Ishikawa (cell line): ENCODE results near the gene PRSS12.
A peak's percentile ranks its signal among the peaks of the same experiment; 100 is the strongest.

Source experiments
- CEBPB ChIP-seq: IDR thresholded peaks from 2 replicates; pipeline ENCODE4 v1.6.1; 2012
- CREB1 ChIP-seq: IDR thresholded peaks from 2 replicates; pipeline ENCODE4 v1.6.1; 2012; ENCODE audit warnings: low read depth
- EGR1 ChIP-seq: IDR thresholded peaks from 2 replicates; pipeline ENCODE4 v1.6.1; 2012
- EP300 ChIP-seq: IDR thresholded peaks from 2 replicates; pipeline ENCODE4 v1.6.1; 2012; ENCODE audit warnings: borderline replicate concordance
- FOXM1 ChIP-seq: IDR thresholded peaks from 2 replicates; pipeline ENCODE4 v1.6.1; 2012; ENCODE audit warnings: low read depth, borderline replicate concordance
- MAX ChIP-seq: IDR thresholded peaks from 2 replicates; pipeline ENCODE4 v1.6.1; 2012
- NFIC ChIP-seq: IDR thresholded peaks from 2 replicates; pipeline ENCODE4 v1.6.1; 2012
- RAD21 ChIP-seq: IDR thresholded peaks from 2 replicates; pipeline ENCODE4 v1.6.1; 2012; ENCODE audit warnings: low read depth
- REST ChIP-seq: IDR thresholded peaks from 2 replicates; pipeline ENCODE4 v1.6.1; 2012; ENCODE audit warnings: low read depth, mild to moderate bottlenecking
- TAF1 ChIP-seq: IDR thresholded peaks from 2 replicates; pipeline ENCODE4 v1.6.1; 2012; ENCODE audit warnings: low read depth, mild to moderate bottlenecking
- TCF12 ChIP-seq: IDR thresholded peaks from 2 replicates; pipeline ENCODE4 v1.6.1; 2012; ENCODE audit warnings: low read depth
- TEAD4 ChIP-seq: IDR thresholded peaks from 2 replicates; pipeline ENCODE4 v1.6.1; 2012
- USF1 ChIP-seq: IDR thresholded peaks from 2 replicates; pipeline ENCODE4 v1.6.1; 2012
- YY1 ChIP-seq: IDR thresholded peaks from 2 replicates; pipeline ENCODE4 v1.6.1; 2012; ENCODE audit warnings: low read depth
- ZBTB7A ChIP-seq: IDR thresholded peaks from 2 replicates; pipeline ENCODE4 v1.6.1; 2012; ENCODE audit warnings: low read depth

Gene PRSS12

GRCh38 chr4:118271788-118272187 is 81.0 kb downstream of the PRSS12 start:
- TF ChIP-seq TCF12 (no peak), TEAD4 (no peak), USF1 (no peak), EP300 (no peak), TAF1 (no peak), CEBPB (no peak), CREB1 (no peak)

GRCh38 chr4:118270492-118270891 is 82.3 kb downstream of the PRSS12 start:
- TF ChIP-seq RAD21 = peak; percentile 65
- no peak for TF ChIP-seq FOXM1
- no peak for TF ChIP-seq CEBPB
- no peak for TF ChIP-seq NFIC

GRCh38 chr4:118268780-118269179 is 84.0 kb downstream of the PRSS12 start:
- TF ChIP-seq NFIC (no peak), USF1 (no peak), EGR1 (no peak), CREB1 (no peak), CEBPB (no peak), EP300 (no peak), FOXM1 (no peak), TEAD4 (no peak), ZBTB7A (no peak), REST (no peak), TCF12 (no peak), RAD21 (no peak), YY1 (no peak), TAF1 (no peak), MAX (no peak)

- TF ChIP-seq CEBPB (no peak), TCF12 (no peak), YY1 (no peak), RAD21 (no peak), USF1 (no peak), EGR1 (no peak), CREB1 (no peak), REST (no peak), EP300 (no peak), TEAD4 (no peak), ZBTB7A (no peak), NFIC (no peak)
These were observed 87.3 kb downstream of the PRSS12 start for GRCh38 chr4:118265312-118266144.

GRCh38 chr4:118264096-118264495 is 88.7 kb downstream of the PRSS12 start:
- TF ChIP-seq USF1 (no peak), TAF1 (no peak), TCF12 (no peak), EGR1 (no peak), EP300 (no peak), NFIC (no peak)

GRCh38 chr4:118260309-118260708 is 92.5 kb downstream of the PRSS12 start:
- no peak for TF ChIP-seq EGR1
- TF ChIP-seq YY1 = no peak
